Right kidney (tissue), 9 donors: Measurements from ENCODE around the gene DHX9.
A peak's percentile ranks its signal among the peaks of the same experiment; 100 is the strongest.

ENCODE experiments used
- DNase-seq: peaks from one replicate; pipeline ENCODE4 v3.0.0-alpha.2; 2016
- long read RNA-seq, 8 donors: transcript quantifications; one replicate each; lab custom pipeline, GENCODE V29; 2026

Gene DHX9
- long read RNA-seq, donor 1, full-length matches to known transcripts: 14 of 87 reads
- long read RNA-seq, donor 1, partial matches to known transcripts: 73 of 87 reads
- long read RNA-seq, donor 1, other reads (novel, unspliced or antisense): 0 of 87 reads
- long read RNA-seq, donor 2, full-length matches to known transcripts: 14 of 35 reads
- long read RNA-seq, donor 2, partial matches to known transcripts: 21 of 35 reads
- long read RNA-seq, donor 2, other reads (novel, unspliced or antisense): 0 of 35 reads
- long read RNA-seq, donor 3, full-length matches to known transcripts: 3 of 23 reads
- long read RNA-seq, donor 3, partial matches to known transcripts: 20 of 23 reads
- long read RNA-seq, donor 3, other reads (novel, unspliced or antisense): 0 of 23 reads
- long read RNA-seq, donor 4, full-length matches to known transcripts: 9 of 96 reads
- long read RNA-seq, donor 4, partial matches to known transcripts: 87 of 96 reads
- long read RNA-seq, donor 4, other reads (novel, unspliced or antisense): 0 of 96 reads
- long read RNA-seq, donor 5, full-length matches to known transcripts: 12 of 40 reads
- long read RNA-seq, donor 5, partial matches to known transcripts: 28 of 40 reads
- long read RNA-seq, donor 5, other reads (novel, unspliced or antisense): 0 of 40 reads
- long read RNA-seq, donor 6, full-length matches to known transcripts: 4 of 95 reads
- long read RNA-seq, donor 6, partial matches to known transcripts: 91 of 95 reads
- long read RNA-seq, donor 6, other reads (novel, unspliced or antisense): 0 of 95 reads
- long read RNA-seq, donor 7, full-length matches to known transcripts: 14 of 71 reads
- long read RNA-seq, donor 7, partial matches to known transcripts: 57 of 71 reads
- long read RNA-seq, donor 7, other reads (novel, unspliced or antisense): 0 of 71 reads
- long read RNA-seq, donor 8, full-length matches to known transcripts: 17 of 42 reads
- long read RNA-seq, donor 8, partial matches to known transcripts: 25 of 42 reads
- long read RNA-seq, donor 8, other reads (novel, unspliced or antisense): 0 of 42 reads

DNA sequence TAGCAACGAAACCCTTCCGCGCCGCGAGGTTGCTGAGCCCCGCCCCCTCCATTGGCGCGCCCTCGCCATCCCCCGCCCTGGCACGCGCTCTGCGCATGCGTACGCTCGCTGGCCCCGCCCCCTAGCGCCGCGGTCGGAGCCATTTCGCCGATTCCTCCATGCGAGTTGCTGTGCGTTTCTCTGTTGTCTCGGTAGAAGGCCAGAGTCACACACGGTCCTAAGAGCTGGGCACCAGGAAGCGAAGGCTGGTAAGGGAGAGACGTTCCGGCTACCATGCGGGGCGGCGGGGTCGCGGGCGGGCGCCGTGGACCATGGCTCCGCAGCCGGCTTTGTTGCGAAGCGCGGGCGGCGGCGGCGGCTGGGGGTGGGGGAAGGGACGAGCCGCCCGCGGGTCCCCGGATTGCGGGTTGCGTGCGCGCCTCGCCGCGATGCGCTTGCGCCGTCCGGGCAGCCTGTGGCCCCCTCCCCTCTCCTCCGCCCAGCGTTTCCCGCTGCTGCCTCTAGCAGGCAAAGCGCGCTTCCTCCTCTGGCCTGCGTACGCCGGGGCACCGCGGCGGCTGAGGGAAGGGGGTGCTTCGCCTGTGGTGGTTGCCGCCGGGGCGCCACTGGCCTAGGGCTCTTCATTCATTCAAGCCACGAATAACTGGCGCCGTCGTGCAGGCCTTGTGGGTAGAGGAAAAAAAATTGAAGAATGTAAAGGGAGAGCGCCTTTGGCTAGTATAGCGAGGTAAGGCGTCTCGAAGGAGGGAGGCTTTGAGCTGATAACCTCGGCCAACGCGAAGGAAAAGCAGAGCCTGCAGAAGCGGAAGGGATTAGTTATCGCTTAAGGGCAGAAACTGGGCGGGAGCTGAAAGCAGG is at the start of gene DHX9:
TSS of gene DHX9 (plus strand) at position 139 of the 858 bp plus-strand sequence. CDS start 3,220 bp downstream, outside the sequence.
- DNase-seq: peak; percentile 98

DNA sequence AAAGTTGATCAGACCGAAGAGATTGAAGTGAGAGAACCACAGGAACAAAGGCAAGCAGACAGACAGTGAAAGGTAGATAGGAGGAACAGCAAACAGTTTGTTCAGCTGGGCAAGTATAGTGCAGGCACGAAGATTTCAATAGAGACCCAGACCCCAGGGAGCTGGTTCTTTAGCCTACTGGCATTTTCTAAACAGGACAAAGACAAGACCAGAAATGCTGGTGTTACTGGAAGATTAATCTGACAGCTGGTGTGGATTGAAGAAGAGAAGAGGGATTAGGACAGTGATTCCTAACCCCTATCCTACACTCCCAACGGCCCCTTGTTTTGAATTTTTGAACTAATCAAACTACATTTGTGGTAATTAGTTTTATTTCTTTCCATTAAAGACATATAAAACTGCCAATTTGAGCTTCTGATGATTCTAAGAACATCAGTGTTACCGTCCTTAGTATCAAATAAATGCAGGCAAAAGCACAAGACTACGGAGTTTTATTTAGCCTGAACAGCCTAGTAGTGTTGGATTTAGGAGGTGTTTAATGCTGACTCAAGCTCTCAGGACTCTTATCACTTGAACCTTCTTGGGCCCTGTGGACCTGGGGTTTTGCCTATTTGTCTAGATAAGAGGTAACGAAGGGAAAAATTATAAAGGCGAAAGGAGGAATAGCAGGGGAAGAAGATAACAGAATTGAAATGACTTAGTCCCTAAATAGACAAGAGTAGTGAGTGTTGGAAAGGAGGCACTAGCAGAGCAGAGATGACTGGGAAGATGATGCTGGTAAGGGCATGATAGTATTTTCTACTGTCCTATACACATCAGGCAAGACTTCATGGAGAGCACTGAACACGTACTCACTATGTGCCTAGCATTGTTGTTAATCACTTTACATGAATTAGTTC is 47.6 kb upstream of the DHX9 start:
- DNase-seq: no peak

DNA sequence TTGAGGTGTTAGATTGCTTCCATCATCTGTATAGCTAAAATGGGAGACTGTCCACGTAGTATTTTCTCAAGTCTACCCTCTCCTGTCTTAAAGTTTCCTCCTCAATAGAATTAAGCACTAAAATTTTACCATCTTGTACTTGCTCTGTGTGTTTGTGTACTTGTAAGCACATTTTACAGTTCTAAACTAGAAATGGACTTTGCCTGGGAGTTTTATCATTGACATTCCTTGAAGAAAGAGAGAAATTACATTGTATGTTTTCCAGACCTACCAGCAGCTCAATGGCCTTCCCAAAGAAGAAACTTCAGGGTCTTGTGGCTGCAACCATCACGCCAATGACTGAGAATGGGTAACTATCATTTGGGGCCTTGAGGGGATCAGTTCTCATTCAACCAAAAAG is 45.1 kb upstream of the DHX9 start:
- no peak for DNase-seq

DNA sequence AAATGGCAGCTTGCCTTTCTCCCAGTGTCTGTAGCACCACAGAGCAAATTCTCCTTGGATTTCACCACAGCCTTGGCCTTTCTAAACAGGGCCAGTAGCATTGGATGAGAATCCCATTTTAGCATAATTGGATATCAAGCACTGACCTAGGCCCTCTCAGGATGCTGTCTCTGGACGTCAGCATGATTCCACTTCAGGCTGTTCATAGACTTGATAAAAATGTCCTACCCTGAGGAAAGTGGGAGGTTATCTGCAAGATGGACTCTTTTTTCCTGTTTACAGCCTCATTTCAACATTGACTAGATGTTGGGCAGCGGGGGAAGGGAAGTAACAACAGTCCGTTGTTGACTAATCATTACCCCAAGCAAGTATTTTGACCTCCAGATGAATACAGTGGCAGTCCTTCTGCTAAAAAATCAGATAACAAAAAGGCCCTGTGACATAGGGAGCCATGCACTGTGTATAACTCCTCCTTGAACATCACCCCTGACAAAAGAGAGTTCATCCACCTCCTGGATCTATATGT is 44.4 kb upstream of the DHX9 start:
- no peak for DNase-seq

DNA sequence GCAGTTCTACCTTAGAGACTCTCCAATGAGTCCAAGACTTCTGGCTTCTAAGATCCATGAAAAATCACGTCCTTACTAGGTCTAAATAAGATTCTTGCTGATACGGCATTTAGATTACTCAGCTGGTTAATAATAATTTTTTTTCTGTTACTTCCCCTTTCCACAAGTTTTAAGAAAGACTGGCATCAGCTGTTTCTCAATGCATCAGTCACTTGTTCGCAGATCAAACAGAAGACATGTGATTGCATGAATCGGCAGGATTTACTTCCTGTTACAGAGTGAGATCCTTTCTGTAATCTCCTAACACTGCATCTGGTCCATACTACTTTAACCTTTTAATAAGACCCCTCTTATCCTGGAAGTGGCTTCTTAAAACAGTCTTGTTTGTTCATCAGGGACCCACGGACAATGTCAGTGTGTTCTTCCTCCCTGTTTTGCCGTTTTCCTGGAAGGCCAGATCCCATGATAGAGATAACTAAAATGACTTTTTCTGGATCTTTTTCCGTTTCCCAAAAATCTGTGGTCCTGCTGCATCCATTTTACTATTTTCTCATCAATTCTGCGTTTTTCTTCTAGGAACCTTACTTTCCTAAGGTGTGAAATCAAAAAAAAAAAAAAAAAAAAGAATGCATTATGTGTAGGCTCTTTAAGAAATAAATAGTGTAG is 43.5 kb upstream of the DHX9 start:
- no peak for DNase-seq

DNA sequence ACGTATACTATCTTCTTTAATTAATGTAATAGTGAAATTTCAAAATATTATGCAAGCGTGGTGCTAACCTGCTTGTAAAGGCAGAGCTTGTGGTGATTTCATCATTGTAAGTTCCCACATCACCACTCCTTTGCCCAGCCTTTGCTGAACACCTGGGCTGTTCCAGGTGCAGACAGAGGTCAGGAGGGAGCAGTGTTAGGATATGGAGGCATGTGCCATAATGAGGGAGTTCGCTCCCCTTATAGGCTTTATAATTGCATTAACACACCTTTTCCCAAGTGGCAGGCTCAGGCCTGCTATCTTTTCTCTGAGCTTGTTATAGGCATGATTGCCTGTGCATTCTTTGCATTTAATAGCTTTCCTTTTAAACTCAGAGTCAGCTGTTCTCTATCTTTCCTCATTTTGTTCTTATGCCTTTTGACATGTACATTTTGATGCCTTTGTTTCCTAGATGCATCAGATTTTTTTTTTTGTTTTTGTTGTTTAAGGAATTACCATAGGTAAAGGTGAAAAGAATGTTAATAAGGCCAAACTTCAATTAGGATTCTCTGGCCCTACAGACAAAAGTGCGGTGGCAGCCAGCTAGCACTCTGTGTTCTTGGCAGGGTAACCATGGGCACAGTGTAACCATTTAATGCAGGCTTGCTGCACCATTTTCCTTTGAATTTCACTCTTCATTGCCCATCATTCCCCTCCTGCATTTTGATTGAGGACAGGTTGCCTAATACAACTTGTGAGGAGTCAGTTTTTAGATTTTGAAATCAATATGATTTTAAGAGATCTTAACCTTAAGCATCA is 36.9 kb upstream of the DHX9 start:
- no peak for DNase-seq

DNA sequence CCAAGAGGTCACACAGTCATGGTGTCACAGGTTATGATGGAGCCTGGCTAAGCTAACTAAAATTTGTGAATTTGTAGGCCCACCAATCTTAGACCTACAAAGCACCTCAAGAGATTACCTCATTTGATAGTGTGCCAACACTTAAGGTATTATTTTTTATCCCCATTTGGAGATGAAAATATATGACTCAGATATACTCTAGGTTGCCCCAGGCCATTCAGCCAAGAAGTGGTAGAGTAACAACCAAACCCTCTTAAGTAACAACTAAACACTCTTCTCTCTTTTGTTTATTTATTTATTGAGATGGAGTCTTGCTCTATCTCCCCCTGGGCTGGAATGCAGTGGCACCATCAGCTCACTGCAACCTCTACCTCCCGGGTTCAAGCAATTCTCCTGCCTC is 35.3 kb upstream of the DHX9 start:
- no peak for DNase-seq

DNA sequence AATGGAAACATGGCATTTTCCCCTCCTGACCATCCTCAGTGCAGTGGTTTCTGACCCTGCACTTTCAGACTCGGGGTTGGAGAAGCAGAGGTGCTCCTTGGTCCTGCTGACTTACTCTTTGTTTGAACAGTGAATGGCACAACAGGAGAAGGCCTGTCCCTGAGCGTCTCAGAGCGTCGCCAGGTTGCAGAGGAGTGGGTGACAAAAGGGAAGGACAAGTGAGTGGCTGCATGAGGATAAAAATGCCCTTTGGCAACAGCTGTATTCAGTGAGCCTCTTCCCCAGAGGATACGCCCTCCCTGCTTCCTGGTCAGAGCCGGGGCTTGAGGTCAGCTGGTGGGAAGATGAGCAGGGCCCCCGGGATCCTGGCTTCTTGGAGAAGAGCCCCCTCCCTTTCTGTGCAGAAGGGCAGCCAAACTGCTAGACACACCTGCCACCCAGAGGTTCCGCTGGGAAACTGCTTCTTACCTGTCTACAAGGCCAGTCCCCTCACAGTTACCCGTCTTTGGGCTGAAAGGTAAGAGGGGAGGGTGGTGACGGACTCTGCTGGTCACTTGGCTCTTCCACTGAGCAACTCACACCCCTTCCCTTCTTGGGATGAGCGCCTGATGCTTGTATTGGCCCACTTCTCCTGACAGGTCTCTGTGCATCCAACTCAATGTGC is 33.0 kb upstream of the DHX9 start:
- DNase-seq: no peak

DNA sequence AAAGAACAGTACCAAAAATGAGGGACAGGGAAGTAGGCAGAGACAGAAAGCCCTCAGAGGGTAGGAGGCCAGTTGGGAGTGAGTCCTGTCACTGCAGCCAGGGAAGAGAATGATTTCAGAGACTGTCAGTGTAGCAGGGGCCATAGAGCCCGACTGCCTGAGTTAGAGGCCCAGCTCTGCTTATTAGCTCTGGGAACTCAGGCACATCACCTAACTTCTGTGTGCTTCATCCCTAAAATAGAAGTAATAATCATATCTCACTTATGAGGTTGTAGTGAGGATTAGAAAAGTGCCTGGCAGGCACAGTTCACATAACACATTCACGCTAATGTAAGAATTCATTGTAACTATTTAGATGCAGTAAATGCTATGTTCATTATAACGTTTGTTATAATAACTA is 31.2 kb upstream of the DHX9 start:
- no peak for DNase-seq

DNA sequence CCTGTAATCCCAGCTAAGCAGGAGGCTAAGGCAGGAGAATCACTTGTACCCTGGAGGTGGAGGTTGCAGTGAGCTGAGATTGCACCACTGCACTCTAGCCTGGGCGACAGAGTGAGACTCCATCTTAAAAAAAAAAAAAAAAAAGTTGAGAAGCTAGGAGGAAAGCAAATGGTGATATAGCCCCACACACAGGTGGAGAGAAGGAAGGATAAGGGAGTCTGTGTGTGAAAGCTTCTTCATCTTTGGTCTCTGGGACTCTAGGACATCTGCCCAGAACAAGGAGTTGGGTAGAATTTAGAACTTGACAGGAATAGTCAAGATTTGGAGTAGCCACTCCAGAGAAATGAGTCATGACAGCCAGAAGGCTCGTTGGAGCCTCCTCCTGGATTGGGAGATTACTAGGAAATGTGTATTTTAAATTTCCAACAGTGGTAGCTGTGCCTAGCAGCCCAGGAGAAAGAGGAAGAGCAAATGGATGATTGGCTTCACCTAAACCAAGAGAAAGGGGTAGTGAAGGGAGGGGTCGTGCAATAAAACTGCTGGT is 29.7 kb upstream of the DHX9 start:
- DNase-seq: no peak

DNA sequence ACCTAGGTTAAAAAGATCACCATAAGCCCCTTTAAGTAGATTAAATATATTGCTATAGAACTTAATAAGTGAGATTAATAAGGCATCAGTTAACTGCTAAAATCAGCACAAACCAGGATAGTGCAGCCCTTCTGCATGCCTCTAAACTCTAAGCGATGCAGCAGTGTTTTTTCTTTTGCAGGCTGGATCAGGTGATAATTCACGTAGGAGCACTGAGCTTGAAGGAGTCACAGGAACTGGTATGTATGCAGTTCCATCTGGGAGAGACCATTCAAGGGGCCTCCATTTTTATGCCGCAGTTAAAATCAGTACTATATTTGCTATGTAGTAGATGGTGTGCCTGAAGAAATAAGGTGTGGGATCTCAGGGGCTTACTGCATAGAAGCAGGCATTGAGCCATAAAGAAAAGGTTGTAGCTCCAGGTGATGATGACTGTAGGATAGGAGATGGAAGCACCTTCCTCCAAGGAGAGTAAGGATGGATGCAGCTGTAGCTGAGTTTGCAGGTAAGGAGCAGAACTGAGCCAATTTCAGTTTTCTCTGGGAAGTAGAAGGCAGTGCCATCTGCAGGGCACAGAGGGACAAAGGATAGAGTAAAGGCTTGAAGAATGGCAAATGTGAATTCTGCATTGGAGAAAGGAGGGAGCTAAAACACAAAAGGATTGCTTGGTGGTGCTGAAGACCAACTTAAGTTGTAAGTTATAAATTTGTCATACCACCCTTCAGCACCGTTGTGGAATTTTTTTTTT is 27.0 kb upstream of the DHX9 start:
- DNase-seq: no peak

DNA sequence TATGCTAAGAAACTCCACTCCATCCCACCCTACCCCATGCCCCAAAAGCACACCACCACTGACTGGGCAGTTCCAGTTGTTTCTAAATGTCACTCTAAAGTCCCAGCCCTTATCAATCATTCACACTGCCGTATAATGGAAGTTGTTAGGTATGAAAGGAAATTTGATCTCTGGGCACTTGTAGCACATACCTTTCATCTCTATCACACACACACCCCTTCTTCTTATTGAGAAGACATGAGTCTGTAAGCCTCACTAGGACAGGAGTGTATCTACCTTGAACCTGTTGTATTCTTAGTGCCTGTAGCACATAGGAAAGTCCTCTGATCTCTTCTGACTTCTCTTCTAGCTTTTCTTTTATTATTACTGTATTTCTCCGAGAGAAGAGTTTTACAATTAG is 22.3 kb upstream of the DHX9 start:
- no peak for DNase-seq

DNA sequence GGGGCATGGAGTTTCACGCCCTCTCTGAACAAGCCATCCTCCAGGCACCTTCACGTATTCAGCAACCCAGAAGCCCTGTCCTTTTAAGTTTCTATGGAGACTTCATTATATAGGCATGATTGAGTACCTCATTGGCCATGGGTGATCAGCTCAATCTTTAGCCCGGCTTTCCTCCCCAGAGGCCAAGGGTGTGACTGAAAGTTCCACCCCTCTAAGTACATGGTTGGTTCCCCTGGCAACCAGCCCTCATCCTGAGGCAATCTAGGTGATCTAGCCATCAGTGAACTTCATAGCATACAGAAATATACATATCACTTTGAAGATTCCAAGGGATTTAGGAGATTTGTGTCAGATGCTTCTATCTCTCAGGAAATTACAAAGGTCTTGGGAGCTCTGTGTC is 21.3 kb upstream of the DHX9 start:
- no peak for DNase-seq

DNA sequence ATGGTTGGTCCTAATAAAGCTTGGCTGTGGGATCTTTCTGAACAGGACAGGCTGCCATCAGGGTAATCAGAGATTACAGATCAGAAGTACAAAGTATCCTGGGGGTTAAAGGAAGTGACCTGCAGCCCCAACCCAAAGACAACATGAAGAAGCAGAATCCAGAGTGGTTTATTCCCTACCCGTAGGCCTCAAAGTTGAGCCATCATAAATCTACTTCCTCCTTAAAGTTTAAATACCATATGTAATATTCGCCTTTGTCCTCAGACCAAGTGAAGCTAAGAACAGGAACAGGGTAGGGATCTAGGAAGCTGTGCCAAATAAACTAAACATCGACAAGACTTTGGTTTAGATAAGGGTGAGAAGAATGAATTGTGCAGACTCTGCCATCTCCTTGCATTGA is 15.9 kb upstream of the DHX9 start:
- DNase-seq: no peak

DNA sequence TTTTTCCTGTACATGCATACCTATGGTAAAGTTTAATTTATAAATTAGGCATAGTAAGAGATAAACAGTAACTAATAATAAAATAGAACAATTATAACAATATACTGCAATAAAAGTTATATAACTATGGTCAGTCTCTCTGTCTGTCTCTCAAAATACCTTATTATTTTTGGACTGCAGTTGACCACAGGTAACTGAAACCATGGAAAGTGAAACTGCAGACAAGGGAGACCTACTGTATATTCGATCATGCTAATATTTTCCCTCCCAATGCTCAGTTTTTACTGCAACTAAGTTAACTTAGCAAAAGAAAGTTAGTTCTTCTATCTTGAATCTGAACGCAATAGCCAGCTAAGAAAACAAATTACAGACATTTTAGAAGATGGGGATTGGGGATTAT is 12.3 kb upstream of the DHX9 start:
- DNase-seq: no peak

DNA sequence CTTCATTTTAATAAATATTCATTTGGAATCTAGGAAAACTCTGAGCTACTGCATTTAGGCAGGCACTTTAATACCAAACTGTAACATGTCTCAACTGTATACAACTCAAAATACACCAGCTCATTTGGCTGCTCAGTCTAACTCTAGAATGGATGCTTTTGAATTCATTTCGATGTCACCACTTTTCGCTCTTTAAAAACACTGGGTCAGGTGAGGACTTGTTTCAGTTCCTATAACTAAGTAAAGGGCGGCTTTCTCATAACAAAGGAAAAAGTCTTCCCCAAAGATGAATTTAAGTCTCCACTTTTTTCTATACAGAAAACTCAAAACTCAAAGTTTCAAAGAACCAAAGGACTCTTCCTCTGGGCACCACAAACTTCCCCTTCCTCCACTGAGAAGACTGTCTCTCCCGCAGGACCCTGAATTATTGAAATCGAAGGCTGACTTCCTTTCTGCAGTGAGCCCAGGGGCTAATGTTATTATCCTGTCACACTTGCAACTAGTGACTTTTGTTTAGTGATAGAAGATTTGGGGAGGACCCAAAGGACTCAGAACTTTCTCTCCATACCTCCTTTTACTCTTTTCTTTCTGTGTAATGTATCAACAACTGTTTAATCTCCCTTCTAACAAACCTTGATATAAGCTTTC is 9.7 kb upstream of the DHX9 start:
- DNase-seq: no peak

DNA sequence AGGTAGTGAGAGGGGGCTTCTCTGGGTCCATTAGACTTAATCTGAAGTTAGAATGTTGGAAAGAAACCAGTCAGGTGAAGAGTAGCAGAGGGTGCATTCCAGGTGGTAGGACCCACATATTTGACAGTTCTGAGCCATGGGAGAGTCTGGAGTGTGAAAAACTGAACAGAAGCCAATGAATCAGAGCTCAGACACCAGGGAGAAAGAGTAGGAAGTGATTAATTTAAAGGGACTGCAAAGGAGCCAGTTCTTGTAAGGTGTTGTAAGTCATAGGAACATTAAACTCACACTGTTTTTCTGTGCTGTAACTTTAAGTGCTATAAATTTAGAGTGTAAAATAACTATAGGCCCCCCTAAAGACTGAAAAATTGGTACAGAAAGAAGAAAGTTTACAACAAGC is 5.9 kb upstream of the DHX9 start:
- no peak for DNase-seq
